ENCODE results near the gene HS3ST4.

HS3ST4 gene

GRCh38 chr16:26120729-26121128 lies 429.0 kb downstream of the HS3ST4 start:
- DNase-seq, result no peak

DNA sequence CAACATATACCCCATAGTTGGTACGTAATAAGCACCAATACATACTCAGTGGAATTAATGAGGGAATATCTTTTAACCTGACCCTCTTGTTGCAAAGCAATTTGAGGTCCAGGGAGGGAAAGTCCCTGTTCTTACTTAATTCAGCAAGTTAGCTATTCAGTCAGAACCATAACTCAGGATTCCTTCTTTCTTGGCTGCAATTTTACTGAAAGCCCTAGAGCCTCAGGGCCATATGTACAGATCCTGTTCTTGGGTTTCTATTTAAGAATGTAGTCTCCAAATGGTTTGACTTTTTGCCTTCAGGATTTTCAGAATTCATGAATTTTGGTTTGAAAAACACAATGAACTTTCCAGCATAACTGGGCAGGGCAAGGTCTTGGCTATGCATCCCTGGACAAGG lies 436.5 kb downstream of the HS3ST4 start:
- no peak for DNase-seq

DNA sequence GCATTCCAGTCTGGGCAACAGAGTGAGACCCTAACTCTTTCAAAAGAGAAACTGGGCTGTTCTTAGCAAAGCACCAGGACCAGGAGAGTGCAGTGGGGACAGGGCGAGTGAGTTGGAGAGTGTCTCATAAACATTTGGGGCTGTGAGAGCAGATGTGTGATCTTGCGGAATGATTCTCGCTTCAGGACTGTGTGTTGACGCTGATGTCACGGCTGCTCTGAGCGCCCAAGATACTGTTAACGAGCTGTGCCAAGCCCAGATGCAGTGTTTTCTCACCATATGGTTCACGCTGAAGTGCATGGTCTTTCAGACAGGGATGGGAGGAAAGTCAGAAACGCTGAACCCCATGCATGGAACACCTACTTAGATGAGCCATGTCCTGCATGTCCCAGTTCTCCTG lies 438.2 kb downstream of the HS3ST4 start:
- no peak for DNase-seq

- no peak for DNase-seq
Measured at GRCh38 chr16:26133416-26134093, 441.8 kb downstream of the HS3ST4 start.

GRCh38 chr16:26134588-26134987 lies 442.8 kb downstream of the HS3ST4 start:
- no peak for DNase-seq

DNA sequence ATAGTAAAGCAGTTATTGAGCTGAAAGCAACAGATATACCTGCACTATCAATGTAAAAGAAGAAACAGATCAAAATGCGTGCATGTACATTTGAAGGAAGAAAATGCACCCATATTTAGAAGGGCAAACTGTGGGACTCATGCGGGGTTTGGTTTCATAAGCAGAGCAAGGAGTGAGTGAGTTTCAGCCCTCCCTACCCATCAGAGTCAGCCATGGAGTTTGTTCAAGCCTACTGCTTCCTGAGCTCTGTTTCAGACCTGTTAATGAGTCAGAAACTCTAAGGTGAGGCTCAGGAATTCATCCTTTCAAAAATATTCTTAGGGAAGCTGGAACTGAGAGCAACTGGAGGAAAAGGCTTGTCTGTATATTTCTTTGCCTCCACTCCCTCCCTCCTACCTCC lies 446.2 kb downstream of the HS3ST4 start:
- no peak for DNase-seq

GRCh38 chr16:26139091-26139490 lies 447.3 kb downstream of the HS3ST4 start:
- no peak for DNase-seq

GRCh38 chr16:26139884-26140283 lies 448.1 kb downstream of the HS3ST4 start:
- DNase-seq, result no peak

GRCh38 chr16:26149364-26150190 lies 457.8 kb downstream of the HS3ST4 start:
- no peak for DNase-seq

DNA sequence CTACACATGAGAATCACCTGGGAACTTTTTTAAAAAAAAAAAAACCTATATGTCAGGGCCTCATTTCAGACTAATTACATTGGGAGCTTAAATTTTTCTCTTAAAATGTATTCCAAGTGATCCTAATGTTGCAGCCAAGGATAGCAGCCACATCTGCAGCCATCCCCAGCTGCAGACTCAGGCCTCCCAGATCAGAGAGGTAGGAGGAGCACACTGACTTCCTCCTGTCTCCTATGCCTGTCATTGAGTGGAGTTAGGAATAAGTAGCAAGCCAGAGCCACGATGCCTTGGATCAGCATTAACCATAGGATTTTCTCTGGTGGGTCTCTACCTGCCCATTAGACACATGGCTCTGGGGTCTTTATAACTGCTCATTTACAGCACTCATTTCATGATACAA lies 463.5 kb downstream of the HS3ST4 start:
- DNase-seq, result no peak

DNA sequence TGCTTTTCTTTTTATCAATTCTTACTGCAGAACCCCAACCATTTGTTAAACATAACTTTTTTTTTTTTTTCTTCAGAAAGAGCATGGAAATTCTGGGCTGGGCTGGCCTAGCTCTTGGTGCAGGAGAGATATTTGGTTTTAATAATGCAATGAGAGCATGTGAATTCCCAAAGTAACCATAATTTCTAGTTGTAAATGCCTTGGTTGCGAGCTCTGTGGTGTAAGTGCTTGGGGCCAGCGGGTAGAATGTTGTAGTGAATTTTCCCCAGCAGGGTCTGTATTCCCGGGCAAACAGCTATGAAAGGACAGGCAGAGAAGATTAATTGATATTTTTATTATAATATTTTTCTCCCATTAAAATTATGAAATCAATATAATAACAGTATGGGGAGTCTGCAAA lies 465.6 kb downstream of the HS3ST4 start:
- DNase-seq, result no peak

DNA sequence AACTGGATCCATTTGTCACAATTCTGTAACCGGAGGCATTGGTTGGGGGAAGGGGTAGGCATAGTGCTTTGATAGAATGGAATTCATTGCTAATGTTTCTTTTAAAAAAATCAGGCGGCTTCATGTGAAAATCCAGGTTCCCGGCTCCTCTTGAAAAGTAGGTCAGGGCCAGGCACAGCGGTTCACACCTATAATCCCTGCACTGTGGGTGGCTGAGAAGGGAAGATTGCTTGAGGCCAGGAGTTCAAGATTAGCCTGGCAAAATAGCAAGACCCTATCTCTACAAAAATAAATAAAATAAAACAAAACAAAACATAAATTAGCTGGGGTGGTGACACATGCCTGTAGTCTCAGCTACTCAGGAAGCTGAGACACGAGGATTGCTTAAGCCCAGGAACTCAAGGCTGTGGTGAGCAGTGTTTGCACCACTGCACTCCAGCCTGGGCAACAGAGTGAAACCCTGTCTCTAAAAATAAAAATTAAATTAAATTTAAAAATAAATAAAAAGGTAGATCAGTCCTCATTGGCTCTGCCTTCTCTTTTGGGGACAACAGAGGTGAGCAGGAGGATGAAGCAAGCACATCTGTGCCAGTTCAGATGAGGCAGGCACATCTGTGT lies 466.5 kb downstream of the HS3ST4 start:
- no peak for DNase-seq

GRCh38 chr16:26161461-26162180 lies 469.9 kb downstream of the HS3ST4 start:
- DNase-seq, result no peak

- DNase-seq, result no peak
Measured at GRCh38 chr16:26169473-26169872, 477.7 kb downstream of the HS3ST4 start.

GRCh38 chr16:26175944-26176343 lies 484.2 kb downstream of the HS3ST4 start:
- DNase-seq, result no peak

DNA sequence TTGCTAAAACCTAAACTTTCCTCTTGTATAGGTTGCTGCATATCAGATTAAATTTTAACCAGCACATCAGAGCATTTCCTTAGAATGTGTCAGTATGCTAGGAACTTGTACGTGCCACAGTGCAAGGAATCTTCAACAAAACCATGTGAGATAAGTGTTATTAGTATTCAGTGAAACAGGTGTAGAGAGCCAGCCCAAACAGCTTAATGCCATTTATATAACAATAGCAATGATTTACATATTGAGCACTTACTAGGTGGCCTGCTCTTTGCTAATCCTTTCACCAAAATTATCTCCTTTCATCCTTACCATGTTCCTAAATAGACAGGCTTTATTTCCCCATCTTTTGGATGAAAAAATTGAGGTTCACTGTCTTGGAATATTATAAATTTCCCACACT lies 485.7 kb downstream of the HS3ST4 start:
- no peak for DNase-seq

DNA sequence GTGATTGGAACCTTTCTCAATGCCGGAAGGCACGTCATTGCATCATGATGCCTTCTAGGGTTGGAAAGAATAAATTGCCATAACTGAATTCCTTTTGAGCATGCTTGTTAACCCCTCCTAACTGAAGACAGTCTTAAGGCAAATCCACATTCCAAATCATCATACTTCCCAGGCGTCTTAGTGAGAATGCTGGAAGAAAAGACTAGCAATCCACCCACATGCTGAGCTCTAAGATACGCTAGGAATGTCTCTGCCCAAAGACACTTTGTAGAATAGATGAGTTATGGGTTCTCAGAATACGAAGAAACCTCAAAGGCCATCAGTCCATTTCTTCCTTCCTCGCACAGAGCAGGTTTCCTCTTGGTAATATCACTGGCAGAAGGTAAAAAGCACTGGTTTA lies 486.5 kb downstream of the HS3ST4 start:
- DNase-seq, result no peak

DNA sequence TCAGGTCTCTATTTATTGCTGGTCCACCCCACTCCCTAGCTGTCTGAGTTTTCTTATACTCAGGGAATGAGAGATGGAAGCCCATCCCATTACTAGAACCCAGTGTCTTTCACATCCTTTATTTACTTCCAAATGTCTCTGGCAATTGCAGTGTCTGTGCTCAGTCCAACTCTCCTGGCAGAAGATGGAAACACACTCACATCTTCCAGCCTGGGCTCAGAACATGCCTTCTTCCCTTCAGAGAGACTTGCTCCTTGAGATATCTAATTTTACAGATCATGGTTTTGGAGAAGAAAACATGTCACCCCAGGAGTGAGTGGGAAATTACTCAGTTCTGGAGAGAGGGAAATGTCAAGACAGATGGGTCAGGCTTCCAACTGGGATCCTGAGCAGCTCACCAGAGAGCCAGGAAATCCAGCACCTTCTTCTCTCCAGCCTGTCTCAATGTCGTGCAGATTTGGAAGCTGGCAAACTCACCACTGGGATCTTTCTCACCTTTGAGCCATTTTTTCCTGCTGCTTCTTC lies 494.4 kb downstream of the HS3ST4 start:
- DNase-seq, result no peak
